ENCODE results near the gene CSGALNACT2.
A peak's percentile ranks its signal among the peaks of the same experiment; 100 is the strongest.

Gene CSGALNACT2

GRCh38 chr10:43190289-43190688 lies 52.0 kb downstream of the CSGALNACT2 start:
- TF ChIP-seq CTCF (IDR thresholded peaks at IDR 0.05; ENCODE audit: borderline replicate concordance, control extremely low read depth, extremely low read depth, insufficient read depth, missing control alignments): no peak
- in situ Hi-C loops (cut with MboI; ENCODE audit: low sequenced_read_pairs, unreplicated experiment): no loop called here
- no peak for DNase-seq (ENCODE audit: low spot score)

- no peak for TF ChIP-seq CTCF (IDR thresholded peaks at IDR 0.05; ENCODE audit: borderline replicate concordance, control extremely low read depth, extremely low read depth, insufficient read depth, missing control alignments)
- in situ Hi-C loops (cut with MboI; ENCODE audit: low sequenced_read_pairs, unreplicated experiment): no loop called here
Observed at GRCh38 chr10:43190775-43191174, 52.5 kb downstream of the CSGALNACT2 start.

GRCh38 chr10:43192884-43193283 lies 54.6 kb downstream of the CSGALNACT2 start:
- peak; percentile 20 for DNase-seq (ENCODE audit: low spot score)
- TF ChIP-seq CTCF (IDR thresholded peaks at IDR 0.05; ENCODE audit: borderline replicate concordance, control extremely low read depth, extremely low read depth, insufficient read depth, missing control alignments): no peak
- in situ Hi-C loops (cut with MboI; ENCODE audit: low sequenced_read_pairs, unreplicated experiment): no loop called here

More at GRCh38 chr10:43190775-43191174, 52.5 kb downstream of the CSGALNACT2 start:
- no peak for DNase-seq (ENCODE audit: low spot score)

- in situ Hi-C loops (cut with MboI; ENCODE audit: low sequenced_read_pairs, unreplicated experiment): no loop called here
- TF ChIP-seq CTCF (IDR thresholded peaks at IDR 0.05; ENCODE audit: borderline replicate concordance, control extremely low read depth, extremely low read depth, insufficient read depth, missing control alignments): no peak
- no peak for DNase-seq (ENCODE audit: low spot score)
Observed at GRCh38 chr10:43193496-43194080, 55.3 kb downstream of the CSGALNACT2 start.

- DNase-seq (ENCODE audit: low spot score): peak; percentile 8
- in situ Hi-C loops (cut with MboI; ENCODE audit: low sequenced_read_pairs, unreplicated experiment): no loop called here
- TF ChIP-seq CTCF (IDR thresholded peaks at IDR 0.05; ENCODE audit: borderline replicate concordance, control extremely low read depth, extremely low read depth, insufficient read depth, missing control alignments): no peak
Observed at GRCh38 chr10:43194266-43194665, 56.0 kb downstream of the CSGALNACT2 start.

GRCh38 chr10:43194859-43195258 lies 56.6 kb downstream of the CSGALNACT2 start:
- TF ChIP-seq CTCF (IDR thresholded peaks at IDR 0.05; ENCODE audit: borderline replicate concordance, control extremely low read depth, extremely low read depth, insufficient read depth, missing control alignments): no peak
- in situ Hi-C loops (cut with MboI; ENCODE audit: low sequenced_read_pairs, unreplicated experiment): no loop called here
- DNase-seq (ENCODE audit: low spot score): peak; percentile 9
